Naive B cell (primary cell): ENCODE measurements around the gene PCLO. TPM values are rescaled to one million over a fixed set of nuclear protein-coding genes. Genes with fewer than 3 reads are reported as not detected.
"Not testable (repeated sequence)": the region's sequence is repeated elsewhere in the genome, so short reads cannot be mapped to it uniquely, and the experiment has no call there.

Experiments used
- ATAC-seq, 2 donors: fragments of 150-1000 bp; cut with Tn5 transposase; 2 replicates each; pipeline ENCODE4 v1.10.0; 2021; ENCODE audit warnings: low read depth in 2 of 2, mild to moderate bottlenecking in 2 of 2, moderate library complexity in 2 of 2
- DNase-seq: peaks from one replicate; pipeline ENCODE4 v3.0.0; 2022
- H3K27ac Mint-ChIP-seq, 6 donors: one replicate each; pipeline ENCODE4 v1.8.0; 2020 to 2022; ENCODE audit warnings: mild to moderate bottlenecking in 6 of 6, mixed read lengths in 6 of 6, moderate library complexity in 5 of 6, inconsistent platforms in 2 of 6
- H3K27me3 Mint-ChIP-seq, 3 donors: one replicate each; pipeline ENCODE4 v1.8.0; 2021 to 2022; ENCODE audit warnings: mixed read lengths in 3 of 3, mild to moderate bottlenecking in 1 of 3
- H3K36me3 Mint-ChIP-seq, 2 donors: one replicate each; pipeline ENCODE4 v1.8.0; 2020 to 2022; ENCODE audit warnings: mixed read lengths in 2 of 2, inconsistent platforms in 1 of 2, mild to moderate bottlenecking in 1 of 2
- H3K4me1 Mint-ChIP-seq, 3 donors: one replicate each; pipeline ENCODE4 v1.8.0; 2020 to 2022; ENCODE audit warnings: mixed read lengths in 3 of 3, inconsistent platforms in 1 of 3, mild to moderate bottlenecking in 1 of 3, moderate library complexity in 1 of 3
- H3K4me3 Mint-ChIP-seq, 8 donors: one replicate each; pipeline ENCODE4 v1.8.0; 2020 to 2022; ENCODE audit warnings: mild to moderate bottlenecking in 8 of 8, mixed read lengths in 8 of 8, moderate library complexity in 8 of 8, inconsistent platforms in 2 of 8
- H3K9me3 Mint-ChIP-seq, 7 donors: one replicate each; pipeline ENCODE4 v1.8.0; 2020 to 2022; ENCODE audit warnings: mixed read lengths in 7 of 7, mild to moderate bottlenecking in 5 of 7, inconsistent platforms in 2 of 7, moderate library complexity in 1 of 7
- polyA plus RNA-seq, 6 donors: library from polyadenylated mRNA; unstranded; fragments of 300-500 nt; fragmentation: Illumina TruSeq; gene quantifications; one replicate each; pipeline ENCODE4 v1.2.3, GENCODE V29; 2021; ENCODE audit warnings: low read depth in 6 of 6

Gene PCLO
- polyA plus RNA-seq, 6 donors from 2014 or later: not detected

- no peaks in the 10 kb centered on the region for H3K36me3 Mint-ChIP-seq
- DNase-seq: no peak
- no peak overlapping the region for H3K27ac Mint-ChIP-seq
- H3K4me1 Mint-ChIP-seq: no peaks in the 10 kb centered on the region
- no peak overlapping the region for H3K4me3 Mint-ChIP-seq
- H3K9me3 Mint-ChIP-seq: peaks cover 0 to 3% (median 0%) of the 10 kb centered on the region in 7 donors
- H3K27me3 Mint-ChIP-seq: no peaks in the 10 kb centered on the region
- ATAC-seq: no peak
Measured at GRCh38 chr7:82740246-82740848, 422.3 kb downstream of the PCLO start.

GRCh38 chr7:82736633-82737032 is 426.1 kb downstream of the PCLO start:
- Mint-ChIP-seq H3K4me1 (no peaks in the 10 kb centered on the region), H3K27me3 (no peaks in the 10 kb centered on the region), H3K4me3 (no peak overlapping the region), H3K36me3 (no peaks in the 10 kb centered on the region), H3K9me3 (no peaks in the 10 kb centered on the region), H3K27ac (no peak overlapping the region)
- ATAC-seq: no peak
- DNase-seq: no peak

GRCh38 chr7:82732677-82733076 is 430.0 kb downstream of the PCLO start:
- ATAC-seq (no peak), DNase-seq (no peak)
- Mint-ChIP-seq H3K36me3 (no peaks in the 10 kb centered on the region), H3K4me1 (no peaks in the 10 kb centered on the region), H3K27ac (peak overlapping the region in 1 of 6 donors; percentile 6), H3K27me3 (no peaks in the 10 kb centered on the region), H3K9me3 (no peaks in the 10 kb centered on the region), H3K4me3 (no peak overlapping the region)

GRCh38 chr7:82729172-82730030 is 433.3 kb downstream of the PCLO start:
- Mint-ChIP-seq H3K4me3 (no peak overlapping the region), H3K4me1 (no peaks in the 10 kb centered on the region), H3K27ac (no peak overlapping the region), H3K27me3 (no peaks in the 10 kb centered on the region), H3K36me3 (no peaks in the 10 kb centered on the region), H3K9me3 (peaks cover 0 to 4% (median 0%) of the 10 kb centered on the region in 7 donors)
- no peak for ATAC-seq
- DNase-seq: no peak

GRCh38 chr7:82726038-82726800 is 436.5 kb downstream of the PCLO start:
- Mint-ChIP-seq H3K27me3 (no peaks in the 10 kb centered on the region), H3K9me3 (peaks cover 0 to 4% (median 0%) of the 10 kb centered on the region in 7 donors), H3K36me3 (no peaks in the 10 kb centered on the region), H3K27ac (peak overlapping the region in 1 of 6 donors; percentile 44), H3K4me1 (no peaks in the 10 kb centered on the region), H3K4me3 (no peak overlapping the region)
- ATAC-seq (no peak), DNase-seq (no peak)

GRCh38 chr7:82723411-82723810 is 439.3 kb downstream of the PCLO start:
- Mint-ChIP-seq H3K27ac (no peak overlapping the region), H3K4me1 (no peaks in the 10 kb centered on the region), H3K4me3 (no peak overlapping the region), H3K9me3 (peaks cover 0 to 4% (median 0%) of the 10 kb centered on the region in 7 donors), H3K36me3 (no peaks in the 10 kb centered on the region), H3K27me3 (no peaks in the 10 kb centered on the region)
- DNase-seq (no peak), ATAC-seq (no peak)

DNA sequence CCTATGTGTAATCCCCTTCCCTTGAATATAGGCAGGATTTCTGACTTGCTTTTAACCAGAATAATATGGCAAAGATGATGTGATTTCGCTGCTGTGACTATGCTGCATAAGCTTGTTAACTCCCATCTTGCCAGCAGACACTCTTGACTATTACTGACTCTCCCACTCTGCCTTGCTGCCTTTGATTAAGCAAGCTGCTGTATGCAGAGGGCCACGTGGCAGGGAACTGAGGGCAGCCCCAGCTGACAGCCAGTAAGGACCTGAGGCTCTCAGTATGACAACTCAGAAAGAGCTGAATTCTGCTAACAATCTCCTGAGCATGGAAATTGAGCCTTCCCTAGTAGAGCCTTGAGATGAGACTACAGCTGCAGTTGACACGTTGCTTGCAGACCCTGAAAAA is 439.7 kb downstream of the PCLO start:
- H3K4me3 Mint-ChIP-seq: no peak overlapping the region
- no peaks in the 10 kb centered on the region for H3K4me1 Mint-ChIP-seq
- no peaks in the 10 kb centered on the region for H3K27me3 Mint-ChIP-seq
- DNase-seq: no peak
- no peaks in the 10 kb centered on the region for H3K36me3 Mint-ChIP-seq
- H3K27ac Mint-ChIP-seq: no peak overlapping the region
- ATAC-seq: no peak
- peaks cover 0 to 4% (median 0%) of the 10 kb centered on the region in 7 donors for H3K9me3 Mint-ChIP-seq

GRCh38 chr7:82715344-82715743 is 447.3 kb downstream of the PCLO start:
- ATAC-seq: no peak
- Mint-ChIP-seq H3K4me1 (no peaks in the 10 kb centered on the region), H3K4me3 (no peak overlapping the region), H3K27me3 (peaks cover 0 to 6% (median 0%) of the 10 kb centered on the region in 3 donors), H3K36me3 (no peaks in the 10 kb centered on the region), H3K27ac (no peak overlapping the region), H3K9me3 (peaks cover 0 to 4% (median 0%) of the 10 kb centered on the region in 7 donors)
- DNase-seq: no peak

- Mint-ChIP-seq H3K4me3 (no peak overlapping the region), H3K27ac (no peak overlapping the region), H3K36me3 (no peaks in the 10 kb centered on the region), H3K9me3 (peaks cover 0 to 4% (median 0%) of the 10 kb centered on the region in 7 donors), H3K4me1 (no peaks in the 10 kb centered on the region), H3K27me3 (peaks cover 0 to 6% (median 0%) of the 10 kb centered on the region in 3 donors)
- ATAC-seq (no peak), DNase-seq (no peak)
Measured at GRCh38 chr7:82714883-82715282, 447.8 kb downstream of the PCLO start.

GRCh38 chr7:82713506-82713905 is 449.2 kb downstream of the PCLO start:
- no peak for ATAC-seq
- no peaks in the 10 kb centered on the region for H3K4me1 Mint-ChIP-seq

DNA sequence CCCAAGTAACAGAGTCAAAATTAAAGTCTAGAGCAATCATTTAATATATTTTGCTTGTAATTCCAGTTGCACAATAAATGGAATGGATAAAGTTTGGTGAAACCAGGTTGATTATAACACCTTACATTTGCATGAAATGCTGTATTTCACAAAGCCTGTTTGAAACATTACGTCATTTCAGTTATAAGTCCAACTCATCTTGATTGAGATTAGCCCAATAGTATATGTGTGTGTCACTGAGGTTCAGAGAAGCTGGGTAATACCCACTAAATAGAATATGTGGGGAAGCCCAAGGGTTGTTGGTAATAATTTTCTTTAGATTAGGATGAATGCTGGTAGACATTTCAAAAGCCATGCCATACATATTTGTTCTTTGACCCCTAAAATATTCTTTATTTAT is 456.3 kb downstream of the PCLO start:
- not testable (repeated sequence) for H3K4me1 Mint-ChIP-seq, ATAC-seq, H3K27me3 Mint-ChIP-seq, H3K9me3 Mint-ChIP-seq, H3K36me3 Mint-ChIP-seq, DNase-seq, H3K27ac Mint-ChIP-seq, H3K4me3 Mint-ChIP-seq

More at GRCh38 chr7:82713506-82713905, 449.2 kb downstream of the PCLO start:
- no peak overlapping the region for H3K4me3 Mint-ChIP-seq
- H3K36me3 Mint-ChIP-seq: no peaks in the 10 kb centered on the region
- H3K27ac Mint-ChIP-seq: no peak overlapping the region
- DNase-seq: no peak
- peaks cover 0 to 6% (median 0%) of the 10 kb centered on the region in 3 donors for H3K27me3 Mint-ChIP-seq
- peaks cover 0 to 5% (median 0%) of the 10 kb centered on the region in 7 donors for H3K9me3 Mint-ChIP-seq

DNA sequence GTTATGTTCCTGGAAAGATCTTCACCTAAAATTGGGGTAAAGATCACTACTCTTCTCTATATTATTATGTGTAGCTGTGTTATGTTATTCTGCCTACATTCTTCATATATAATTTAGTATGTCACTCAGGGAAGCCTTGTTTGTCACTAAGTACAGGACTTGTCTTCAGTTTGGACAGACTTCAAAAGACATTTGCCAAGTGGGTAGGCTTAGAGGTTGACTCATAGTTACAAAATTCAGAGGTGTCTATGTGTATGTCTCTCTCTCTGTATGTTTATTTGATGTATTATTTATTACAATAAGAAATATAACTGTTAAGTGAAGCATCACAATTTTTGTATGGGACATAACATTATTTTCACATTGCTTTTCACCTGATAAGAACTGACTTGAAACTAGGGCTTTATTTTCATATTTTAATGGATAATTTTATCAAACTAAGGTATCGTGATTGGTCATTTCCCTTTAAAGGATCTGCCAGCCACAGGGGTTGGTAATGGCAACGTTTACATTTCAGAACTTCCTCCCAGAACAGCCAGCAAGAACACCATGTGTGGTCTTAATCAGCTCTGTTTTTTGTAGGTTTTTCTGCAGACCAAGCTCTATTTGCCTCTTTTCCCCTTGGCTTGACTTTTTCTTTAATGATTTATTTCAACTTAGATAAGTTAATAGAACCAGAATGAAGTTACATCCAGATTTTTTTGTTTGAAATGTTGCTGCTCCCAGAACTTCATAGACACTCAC is 457.0 kb downstream of the PCLO start:
- H3K36me3 Mint-ChIP-seq: no peaks in the 10 kb centered on the region
- H3K4me3 Mint-ChIP-seq: no peak overlapping the region
- no peaks in the 10 kb centered on the region for H3K27me3 Mint-ChIP-seq
- peaks cover 0 to 2% (median 0%) of the 10 kb centered on the region in 7 donors for H3K9me3 Mint-ChIP-seq
- no peak for ATAC-seq
- H3K27ac Mint-ChIP-seq: no peak overlapping the region
- H3K4me1 Mint-ChIP-seq: no peaks in the 10 kb centered on the region
- DNase-seq: no peak

DNA sequence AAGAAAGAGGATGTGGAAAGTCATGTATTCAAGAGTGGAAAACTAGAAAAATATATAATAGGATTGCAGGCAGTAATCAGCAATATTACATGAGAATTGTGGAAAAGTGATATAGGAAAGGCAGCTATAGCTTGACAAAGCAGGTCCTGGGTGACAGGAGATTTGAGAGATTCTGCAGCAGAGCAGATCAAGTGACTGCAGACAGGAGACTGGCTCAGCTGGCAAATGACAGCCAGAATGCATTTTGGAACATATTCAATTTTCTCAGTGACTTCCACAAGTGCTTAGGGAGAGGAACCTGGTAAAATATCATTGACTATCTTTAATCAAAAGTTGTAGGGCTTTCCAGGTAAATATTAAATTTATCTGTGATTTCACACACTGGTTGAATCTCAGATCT is 458.6 kb downstream of the PCLO start:
- DNase-seq (no peak), ATAC-seq (no peak)
- no peaks in the 10 kb centered on the region for H3K4me1 Mint-ChIP-seq
- H3K36me3 Mint-ChIP-seq: no peaks in the 10 kb centered on the region
- peaks cover 0 to under 1% (median 0%) of the 10 kb centered on the region in 7 donors for H3K9me3 Mint-ChIP-seq
- H3K27me3 Mint-ChIP-seq: no peaks in the 10 kb centered on the region
- H3K27ac Mint-ChIP-seq: no peak overlapping the region
- H3K4me3 Mint-ChIP-seq: no peak overlapping the region
